WI38 (cell line): ENCODE data around the gene SLC17A9.

ENCODE experiments used
- H3K4me3 ChIP-seq: 2 replicates; pipeline ENCODE4 v1.5.1; 2011; ENCODE audit warnings: low read depth, mild to moderate bottlenecking, control low read depth, low read length
- CTCF ChIP-seq: IDR thresholded peaks from 2 replicates; pipeline ENCODE4 v1.5.1; 2012; ENCODE audit warnings: low read depth, mild to moderate bottlenecking, control low read depth, low read length

Gene SLC17A9

GRCh38 chr20:62986257-62986800, 33.8 kb downstream of the SLC17A9 start:
- TF ChIP-seq CTCF = no peak
- no peak overlapping the region for H3K4me3 ChIP-seq

- H3K4me3 ChIP-seq = no peak overlapping the region
- TF ChIP-seq CTCF = no peak
Measured at GRCh38 chr20:62987114-62987513, 34.6 kb downstream of the SLC17A9 start.

- H3K4me3 ChIP-seq = no peak overlapping the region
- TF ChIP-seq CTCF = no peak
Measured at GRCh38 chr20:62989201-62989601, 36.7 kb downstream of the SLC17A9 start.

GRCh38 chr20:62990306-62990825, 37.9 kb downstream of the SLC17A9 start:
- H3K4me3 ChIP-seq = no peak overlapping the region
- no peak for TF ChIP-seq CTCF

- TF ChIP-seq CTCF = no peak
- H3K4me3 ChIP-seq = no peak overlapping the region
Measured at GRCh38 chr20:62991196-62991807, 38.8 kb downstream of the SLC17A9 start.

GRCh38 chr20:62991863-62992262, 39.4 kb downstream of the SLC17A9 start:
- H3K4me3 ChIP-seq = no peak overlapping the region
- no peak for TF ChIP-seq CTCF

GRCh38 chr20:62993856-62994494, 41.5 kb downstream of the SLC17A9 start:
- no peak for TF ChIP-seq CTCF
- no peak overlapping the region for H3K4me3 ChIP-seq
